ENCODE measurements around the gene ACY1.

DNA sequence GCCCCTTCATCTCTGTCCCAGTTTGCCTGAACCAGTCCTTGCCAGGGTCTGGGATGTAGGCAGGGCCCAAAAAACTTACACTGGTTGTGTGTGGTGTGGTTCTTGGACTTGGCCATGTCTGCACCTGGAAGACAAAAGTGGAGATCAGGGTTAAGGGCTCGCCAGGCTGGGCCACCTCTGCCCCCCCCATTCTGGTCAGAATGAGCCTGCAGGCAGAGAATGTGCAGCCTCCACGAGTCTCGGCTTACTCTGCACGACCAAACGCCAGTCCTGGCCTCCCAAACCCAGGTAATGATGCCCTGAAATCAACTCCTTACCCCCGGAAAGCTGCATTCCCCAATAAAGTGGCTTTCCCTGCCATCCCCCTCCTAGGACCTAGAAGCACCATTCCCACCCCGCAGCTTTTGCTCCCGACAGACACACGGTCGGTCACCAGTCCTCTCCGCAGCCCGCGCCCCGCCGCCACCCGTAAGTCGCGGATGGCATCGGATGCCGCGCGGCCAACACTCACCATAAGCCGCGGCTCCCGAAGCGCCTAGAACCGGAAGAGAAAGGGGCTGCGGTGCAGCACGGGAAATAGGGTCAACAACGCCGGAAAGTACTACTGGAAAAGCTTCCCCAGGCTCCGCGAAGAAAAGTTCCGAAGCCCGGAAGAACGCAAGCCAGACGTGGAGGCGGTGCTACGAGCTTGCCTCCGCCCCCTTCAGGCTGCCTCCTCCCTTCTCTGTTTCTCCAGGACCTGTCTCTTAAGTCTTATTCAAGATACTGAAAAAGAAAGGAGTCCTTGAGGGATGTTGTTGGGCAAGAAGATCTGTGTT is 12.2 kb downstream of the ACY1 start, which contains the start of gene RPL29:
- TF ChIP-seq, protein P1, sequence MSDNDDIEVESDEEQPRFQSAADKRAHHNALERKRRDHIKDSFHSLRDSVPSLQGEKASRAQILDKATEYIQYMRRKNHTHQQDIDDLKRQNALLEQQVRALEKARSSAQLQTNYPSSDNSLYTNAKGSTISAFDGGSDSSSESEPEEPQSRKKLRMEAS (IDR thresholded peaks at IDR 0.05; ENCODE audit: insufficient read depth, insufficient read length), result no peak
- peak; percentile 97 for TF ChIP-seq POLR2A (IDR thresholded peaks at IDR 0.05; ENCODE audit: low read depth, low read length)
- TF ChIP-seq POLR2AphosphoS5 (IDR thresholded peaks at IDR 0.05; ENCODE audit: insufficient read depth, low read depth, low read length), result peak; percentile 97
- peak; percentile 77 for TF ChIP-seq MYC (IDR thresholded peaks at IDR 0.05; ENCODE audit: low read depth, low read length)
- TF ChIP-seq, protein P2, sequence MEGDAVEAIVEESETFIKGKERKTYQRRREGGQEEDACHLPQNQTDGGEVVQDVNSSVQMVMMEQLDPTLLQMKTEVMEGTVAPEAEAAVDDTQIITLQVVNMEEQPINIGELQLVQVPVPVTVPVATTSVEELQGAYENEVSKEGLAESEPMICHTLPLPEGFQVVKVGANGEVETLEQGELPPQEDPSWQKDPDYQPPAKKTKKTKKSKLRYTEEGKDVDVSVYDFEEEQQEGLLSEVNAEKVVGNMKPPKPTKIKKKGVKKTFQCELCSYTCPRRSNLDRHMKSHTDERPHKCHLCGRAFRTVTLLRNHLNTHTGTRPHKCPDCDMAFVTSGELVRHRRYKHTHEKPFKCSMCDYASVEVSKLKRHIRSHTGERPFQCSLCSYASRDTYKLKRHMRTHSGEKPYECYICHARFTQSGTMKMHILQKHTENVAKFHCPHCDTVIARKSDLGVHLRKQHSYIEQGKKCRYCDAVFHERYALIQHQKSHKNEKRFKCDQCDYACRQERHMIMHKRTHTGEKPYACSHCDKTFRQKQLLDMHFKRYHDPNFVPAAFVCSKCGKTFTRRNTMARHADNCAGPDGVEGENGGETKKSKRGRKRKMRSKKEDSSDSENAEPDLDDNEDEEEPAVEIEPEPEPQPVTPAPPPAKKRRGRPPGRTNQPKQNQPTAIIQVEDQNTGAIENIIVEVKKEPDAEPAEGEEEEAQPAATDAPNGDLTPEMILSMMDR (IDR thresholded peaks at IDR 0.05; ENCODE audit: extremely low read depth in 1 of 2, insufficient read depth in 1 of 2, low read depth in 1 of 2, low read length in 2 of 2), result no peak

All from endothelial cell of umbilical vein (primary cell).